Nephron progenitor cell (in vitro differentiated cells): ENCODE data around the gene MALL.
"Not testable (repeated sequence)": the region's sequence is repeated elsewhere in the genome, so short reads cannot be mapped to it uniquely, and the experiment has no call there.

Experiments used
- DNase-seq: peaks from one replicate; pipeline ENCODE4 v3.0.0; 2021
- H3K27ac Mint-ChIP-seq: 2 replicates; pipeline ENCODE4 v1.8.0; 2021; ENCODE audit warnings: mild to moderate bottlenecking, moderate library complexity, mixed read lengths
- H3K27me3 Mint-ChIP-seq: 2 replicates; pipeline ENCODE4 v1.8.0; 2021; ENCODE audit warnings: mild to moderate bottlenecking, low read depth, mixed read lengths; ENCODE audit not compliant: poor library complexity
- H3K36me3 Mint-ChIP-seq: 2 replicates; pipeline ENCODE4 v1.8.0; 2021; ENCODE audit warnings: low read depth, mixed read lengths
- H3K4me1 Mint-ChIP-seq: 2 replicates; pipeline ENCODE4 v1.8.0; 2021; ENCODE audit warnings: mixed read lengths
- H3K4me3 Mint-ChIP-seq: 2 replicates; pipeline ENCODE4 v1.8.0; 2021; ENCODE audit warnings: mild to moderate bottlenecking, moderate library complexity, mixed read lengths
- H3K9me3 Mint-ChIP-seq: 2 replicates; pipeline ENCODE4 v1.8.0; 2021; ENCODE audit warnings: mild to moderate bottlenecking, moderate library complexity, mixed read lengths

The MALL gene

GRCh38 chr2:110034935-110035334 is 80.7 kb downstream of the MALL start:
- H3K27me3 Mint-ChIP-seq, DNase-seq, H3K36me3 Mint-ChIP-seq, H3K9me3 Mint-ChIP-seq, H3K4me3 Mint-ChIP-seq, H3K4me1 Mint-ChIP-seq, H3K27ac Mint-ChIP-seq: not testable (repeated sequence)
